ENCODE data around the gene OR1D5.
"Not testable (repeated sequence)": the region's sequence is repeated elsewhere in the genome, so short reads cannot be mapped to it uniquely, and the experiment has no call there.

Gene OR1D5

DNA sequence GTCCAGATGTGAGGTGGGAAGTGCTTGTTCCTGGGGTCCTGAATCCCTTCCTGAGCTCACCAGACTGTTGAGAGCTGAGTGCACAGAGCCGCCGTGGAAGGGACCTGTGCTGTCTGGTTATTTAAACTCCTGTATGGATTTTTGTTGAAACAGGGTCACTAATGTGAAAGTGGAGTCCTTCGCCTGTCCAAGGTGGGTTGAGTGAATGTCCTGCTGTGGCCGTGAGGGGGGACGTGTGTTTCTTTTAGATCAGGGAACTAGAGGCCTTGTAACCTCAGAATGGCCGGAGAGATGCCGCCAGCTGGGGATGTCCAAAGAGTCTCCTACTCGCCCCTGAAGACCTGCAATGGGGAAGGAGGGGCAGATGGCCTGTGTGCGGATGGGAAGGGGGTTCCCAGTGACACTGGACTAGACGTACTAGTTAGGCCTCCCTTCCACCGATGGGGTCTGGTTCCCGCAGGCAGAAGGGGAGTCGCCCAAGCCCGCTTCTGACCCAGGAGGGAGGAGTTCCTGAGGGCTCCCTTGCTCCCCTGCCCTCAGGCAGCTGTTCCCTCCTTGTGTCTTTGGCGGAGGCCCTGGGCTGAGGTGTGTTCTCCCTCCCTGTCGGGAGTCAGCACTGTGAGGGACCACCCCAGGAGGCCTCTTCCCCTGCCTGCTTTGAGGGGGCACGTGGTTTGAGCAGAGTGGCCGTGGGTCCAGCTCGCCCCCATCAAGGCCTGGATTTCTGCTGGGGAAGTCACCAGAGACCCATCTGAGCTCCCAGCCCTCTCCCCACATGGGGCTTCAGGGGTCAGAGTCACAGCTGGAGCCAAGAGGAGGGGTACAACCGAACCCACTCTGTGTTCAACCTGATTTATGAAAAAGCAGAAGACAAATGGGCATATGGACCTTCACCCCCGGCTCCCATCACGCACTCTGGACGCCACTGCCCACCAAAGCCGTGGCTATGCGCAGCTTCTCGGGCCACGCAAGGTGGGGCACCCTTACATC is 30.9 kb downstream of the OR1D5 start:
- no peak for DNase-seq (ENCODE audit: low read depth, low spot score)

DNA sequence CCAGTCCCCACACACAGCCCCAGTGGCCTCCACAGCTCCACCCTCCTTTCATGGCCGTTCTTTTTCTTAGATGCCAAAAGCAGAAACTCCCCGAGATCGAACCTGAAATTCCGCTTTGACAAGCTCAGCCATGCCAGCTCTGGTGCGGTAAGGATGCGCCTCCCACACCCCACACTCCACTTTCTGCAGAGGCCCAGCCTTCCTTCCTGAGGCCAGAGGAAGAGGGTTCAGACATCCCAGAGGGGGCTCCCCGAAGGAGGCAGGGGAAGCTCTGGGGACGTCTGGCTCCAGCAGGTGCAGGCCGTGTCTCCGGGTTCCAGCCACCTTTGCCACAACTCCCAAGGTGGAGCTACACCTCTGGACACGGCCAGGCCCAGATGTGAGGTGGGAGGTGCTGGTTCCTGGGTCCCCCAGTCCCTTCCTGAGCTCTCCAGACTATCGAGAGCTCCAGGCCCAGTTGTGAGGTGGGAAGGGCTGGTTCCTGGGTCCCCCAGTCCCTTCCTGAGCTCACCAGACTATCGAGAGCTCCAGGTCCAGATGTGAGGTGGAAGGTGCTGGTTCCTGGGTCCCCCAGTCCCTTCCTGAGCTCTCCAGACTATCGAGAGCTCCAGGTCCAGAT is 32.4 kb downstream of the OR1D5 start:
- not testable (repeated sequence) for DNase-seq (ENCODE audit: low read depth, low spot score)

DNA sequence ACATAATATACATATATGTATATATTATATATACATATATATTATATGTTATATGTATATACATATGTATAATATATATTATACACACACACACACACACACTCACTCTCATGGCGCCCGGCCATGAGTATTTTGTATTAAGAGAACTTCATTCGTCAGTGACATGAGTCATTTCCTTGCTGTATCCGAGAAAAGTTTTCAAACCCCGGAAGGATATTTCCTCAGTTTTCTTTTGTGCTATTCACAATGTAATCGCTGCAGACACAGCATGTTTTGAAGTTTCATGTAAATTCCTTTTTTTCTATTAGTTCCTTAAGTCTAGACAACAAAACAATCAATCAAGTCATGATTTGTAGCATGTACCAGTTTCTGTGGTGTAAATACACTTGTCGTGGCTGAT is 33.3 kb downstream of the OR1D5 start:
- DNase-seq (ENCODE audit: low read depth, low spot score): no peak

DNA sequence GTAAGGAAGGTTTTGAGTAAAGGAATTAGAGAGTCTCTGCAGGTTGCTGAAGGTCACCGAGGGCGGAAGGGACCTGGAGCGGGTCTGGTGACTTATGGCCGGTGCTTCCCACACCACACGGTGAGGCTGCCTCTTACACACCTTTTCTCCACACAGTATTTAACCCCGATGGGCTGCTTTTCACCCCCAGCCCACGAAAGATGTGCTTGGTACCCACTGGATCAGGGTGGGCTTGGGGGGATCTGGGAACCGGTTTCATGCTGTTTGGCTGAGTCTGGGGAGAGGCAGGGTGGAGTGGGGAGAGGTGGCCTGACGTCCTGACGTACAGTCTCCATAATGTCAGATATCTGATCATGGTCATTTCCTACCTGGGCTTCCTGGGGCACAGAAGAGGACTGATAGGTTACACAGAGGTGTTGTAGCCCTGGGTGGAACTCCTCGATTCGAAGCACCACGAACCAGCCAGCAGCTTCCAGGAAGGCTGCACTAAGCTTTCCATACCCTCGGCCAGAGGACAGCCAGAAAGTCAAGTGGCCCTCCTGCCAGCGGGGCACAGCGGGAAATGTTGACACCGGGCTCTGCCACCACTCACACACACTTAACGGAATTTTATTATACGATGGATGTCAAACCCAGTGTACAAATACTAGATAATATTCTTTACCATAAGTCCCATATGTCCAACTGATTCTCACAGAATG is 34.0 kb downstream of the OR1D5 start:
- no peak for DNase-seq (ENCODE audit: low read depth, low spot score)

DNA sequence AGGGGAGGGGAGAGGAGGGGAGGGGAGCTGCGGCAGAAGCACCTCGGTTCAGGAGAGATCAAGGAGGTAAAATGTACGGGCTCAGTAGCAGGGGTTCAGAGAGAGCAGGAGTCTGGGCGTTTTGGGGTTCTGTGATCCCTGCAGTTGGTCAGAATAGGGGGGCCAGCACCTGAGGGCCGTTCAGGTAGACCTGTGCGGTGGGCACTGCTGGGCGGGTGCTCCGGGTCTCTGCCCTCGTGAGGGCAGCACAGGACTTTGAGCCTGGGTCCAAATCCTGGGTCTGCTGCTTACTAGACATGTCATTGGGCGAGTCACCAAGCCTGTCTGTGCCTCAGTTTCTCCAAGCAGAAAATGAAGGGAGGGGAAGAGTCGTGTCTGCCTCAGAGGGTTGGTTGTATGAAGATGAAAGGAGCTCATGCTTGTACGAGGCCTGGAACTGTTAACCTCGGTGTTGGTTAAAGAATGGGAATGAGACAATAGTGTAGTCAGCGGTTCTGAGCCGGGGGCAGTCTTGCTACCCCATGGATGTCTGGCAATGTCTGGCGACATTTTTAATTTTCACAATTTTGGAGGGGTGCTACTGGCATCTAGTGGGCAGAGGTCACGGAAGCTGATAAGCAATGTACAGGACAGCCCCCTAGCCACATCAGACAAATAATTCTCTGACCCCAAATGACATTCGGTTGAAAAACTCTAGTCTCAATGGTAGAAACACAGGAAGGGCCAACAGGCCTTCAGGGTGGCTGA is 35.4 kb downstream of the OR1D5 start:
- DNase-seq (ENCODE audit: low read depth, low spot score): no peak

DNA sequence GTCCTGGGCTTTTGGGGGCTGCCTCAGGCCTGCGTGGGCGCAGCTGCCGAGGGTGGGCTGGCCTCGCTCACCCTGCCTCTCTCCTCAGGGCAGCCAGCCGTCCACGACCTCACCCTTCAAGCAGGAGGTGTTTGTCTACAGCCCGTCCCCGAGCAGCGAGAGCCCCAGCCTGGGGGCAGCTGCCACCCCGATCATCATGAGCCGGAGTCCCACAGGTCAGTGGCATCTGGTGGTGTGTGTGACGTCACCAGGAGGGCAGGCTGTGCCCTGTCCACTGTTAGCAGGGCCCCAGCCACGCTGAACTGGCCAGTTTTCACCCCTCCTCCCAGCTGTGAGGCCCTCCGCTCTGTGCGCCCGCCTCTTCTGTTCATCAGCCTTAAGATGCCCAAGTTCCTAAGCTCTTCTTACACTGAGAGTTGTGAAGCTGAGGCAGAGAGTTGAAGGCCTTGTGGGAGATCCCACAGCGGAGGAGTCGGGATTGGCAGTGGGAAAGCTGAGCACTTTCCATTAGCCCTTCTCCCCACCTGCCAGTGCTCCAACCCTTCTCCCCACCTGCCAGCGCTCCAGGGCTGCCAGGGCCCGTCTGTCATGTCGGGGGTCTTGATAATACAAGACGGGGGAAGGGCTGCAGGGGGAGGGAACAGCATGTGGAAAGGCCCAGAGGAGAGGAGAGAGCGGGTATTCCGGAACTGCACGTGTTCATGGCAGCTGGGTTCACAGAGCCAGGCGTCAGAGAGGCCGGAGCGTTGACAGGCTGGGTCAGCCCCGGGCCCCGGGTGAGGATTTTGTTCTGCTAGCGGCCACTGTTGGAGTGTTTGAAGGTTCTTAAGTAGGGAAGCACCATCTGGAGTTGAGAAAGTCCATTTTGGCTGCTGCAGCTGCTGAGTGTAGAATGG is 36.3 kb downstream of the OR1D5 start:
- DNase-seq (ENCODE audit: low read depth, low spot score): no peak

DNA sequence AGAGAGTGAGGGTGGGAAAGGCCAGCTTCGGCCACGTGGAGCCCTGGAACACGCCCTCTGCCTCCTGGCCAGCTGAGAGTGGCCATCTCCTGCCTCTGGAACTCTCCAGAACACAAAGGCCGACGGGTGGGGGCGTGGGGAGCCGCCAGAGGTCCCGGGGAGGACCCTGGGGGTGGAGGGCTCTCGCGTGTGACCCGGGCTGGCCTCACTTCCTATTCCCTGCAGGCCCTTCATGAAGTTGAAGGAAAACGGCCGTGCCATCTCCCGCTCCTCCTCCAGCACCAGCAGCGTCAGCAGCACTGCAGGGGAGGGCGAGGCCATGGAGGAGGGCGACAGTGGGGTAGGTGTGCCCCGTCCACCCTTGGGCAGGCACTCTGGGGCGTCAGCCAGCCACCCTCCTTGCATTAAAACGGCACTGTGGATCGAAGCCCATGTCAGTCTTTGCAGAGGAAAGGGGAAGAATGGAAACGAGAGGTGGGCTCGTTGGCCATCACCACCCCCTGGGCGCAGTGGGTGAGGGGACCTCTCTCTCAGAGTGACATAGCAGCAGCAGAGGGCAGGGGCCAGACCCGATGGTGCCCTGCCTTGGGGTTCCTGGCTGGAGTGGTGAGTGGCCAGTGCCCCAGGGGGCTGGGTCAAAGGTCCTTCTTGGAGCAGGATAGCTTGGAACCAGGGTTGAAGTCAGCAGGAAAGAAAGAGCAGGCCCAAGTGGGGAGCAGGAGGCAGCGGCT is 37.1 kb downstream of the OR1D5 start:
- DNase-seq (ENCODE audit: low read depth, low spot score): no peak

DNA sequence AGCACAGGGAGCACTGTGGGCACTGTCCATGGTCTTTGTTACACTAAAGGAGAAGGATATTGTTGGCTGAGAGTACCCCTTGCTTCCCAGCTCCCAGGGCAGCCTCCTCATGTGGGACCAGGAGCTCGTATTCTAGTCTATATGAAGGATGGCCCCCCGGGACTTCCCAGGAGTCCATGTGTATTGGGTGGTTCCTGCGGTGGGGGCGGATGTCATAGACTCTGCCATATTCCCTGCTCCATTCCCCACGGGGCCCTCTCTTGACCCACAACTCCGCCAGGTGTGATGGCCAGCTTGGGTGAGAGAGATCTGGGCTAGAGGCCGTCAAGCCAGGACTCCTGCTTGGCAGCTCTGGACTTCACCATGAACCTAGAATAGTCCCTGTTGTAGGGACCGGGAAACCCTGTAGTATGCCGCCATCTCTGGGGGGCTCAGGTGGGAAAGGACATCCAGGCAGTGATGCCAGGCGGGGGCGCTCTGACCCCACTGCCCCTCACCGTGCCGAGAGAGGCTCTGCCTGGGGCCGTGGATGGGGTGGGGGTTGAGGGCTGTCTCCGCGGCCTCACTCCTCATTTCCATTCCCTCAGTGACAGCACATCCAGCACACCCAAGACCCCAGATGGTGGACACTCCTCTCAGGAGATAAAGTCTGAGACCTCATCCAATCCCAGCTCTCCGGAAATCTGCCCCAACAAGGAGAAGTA is 37.8 kb downstream of the OR1D5 start:
- no peak for DNase-seq (ENCODE audit: low read depth, low spot score)

DNA sequence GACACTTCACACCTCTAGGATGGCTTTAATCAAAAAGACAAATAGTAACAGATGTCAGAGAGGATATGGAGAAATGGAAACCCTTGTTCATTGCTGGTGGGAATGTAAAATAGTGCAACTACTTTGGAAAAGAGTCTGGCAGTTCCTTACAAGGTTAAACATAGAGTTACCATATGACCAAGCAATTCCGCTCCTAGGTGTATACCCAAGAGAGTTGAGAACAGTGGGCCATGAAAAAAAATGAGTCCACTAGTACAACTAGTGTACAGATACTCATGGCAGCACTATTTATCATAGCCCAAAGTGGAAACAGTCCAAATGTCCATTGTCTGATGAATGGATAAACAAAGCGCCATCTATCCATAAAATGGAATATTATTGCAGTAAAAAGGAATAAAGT is 39.1 kb downstream of the OR1D5 start:
- DNase-seq (ENCODE audit: low read depth, low spot score): no peak

DNA sequence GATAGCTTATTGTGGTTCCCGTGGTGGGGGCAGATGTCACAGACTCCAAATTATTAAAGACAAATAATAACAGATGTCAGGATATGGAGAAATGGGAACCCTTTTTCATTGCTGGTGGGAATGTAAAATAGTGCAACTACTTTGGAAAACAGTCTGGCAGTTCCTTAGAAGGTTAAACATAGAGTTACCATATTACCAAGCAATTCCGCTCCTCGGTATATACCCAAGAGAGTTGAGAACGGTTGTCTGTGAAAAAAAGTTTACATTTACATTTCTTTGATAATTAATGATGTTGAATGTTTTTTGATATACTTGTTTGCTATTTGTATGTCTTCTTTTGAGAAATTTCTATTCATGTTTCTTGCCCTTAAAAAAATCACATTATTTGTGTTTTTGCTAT is 41.2 kb downstream of the OR1D5 start:
- no peak for DNase-seq (ENCODE audit: low read depth, low spot score)

DNA sequence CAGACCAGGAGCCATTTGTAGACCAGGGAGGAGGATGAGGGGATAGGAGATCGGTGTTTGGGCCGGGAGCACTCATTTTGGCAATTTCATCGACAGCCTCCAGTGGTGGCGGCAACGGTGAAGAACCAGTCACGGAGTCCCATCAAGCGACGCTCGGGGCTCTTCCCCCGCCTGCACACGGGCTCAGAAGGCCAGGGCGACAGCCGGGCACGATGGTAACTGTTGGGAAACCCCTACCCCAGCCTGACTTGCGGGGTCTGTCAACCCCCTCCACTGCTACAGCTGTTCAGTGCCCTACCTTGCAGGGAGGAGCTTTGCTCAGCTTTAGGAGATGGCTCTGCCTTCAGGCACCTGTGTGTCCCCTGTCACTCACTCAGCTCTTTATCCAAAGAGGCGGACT is 43.0 kb downstream of the OR1D5 start:
- DNase-seq (ENCODE audit: low read depth, low spot score): no peak

DNA sequence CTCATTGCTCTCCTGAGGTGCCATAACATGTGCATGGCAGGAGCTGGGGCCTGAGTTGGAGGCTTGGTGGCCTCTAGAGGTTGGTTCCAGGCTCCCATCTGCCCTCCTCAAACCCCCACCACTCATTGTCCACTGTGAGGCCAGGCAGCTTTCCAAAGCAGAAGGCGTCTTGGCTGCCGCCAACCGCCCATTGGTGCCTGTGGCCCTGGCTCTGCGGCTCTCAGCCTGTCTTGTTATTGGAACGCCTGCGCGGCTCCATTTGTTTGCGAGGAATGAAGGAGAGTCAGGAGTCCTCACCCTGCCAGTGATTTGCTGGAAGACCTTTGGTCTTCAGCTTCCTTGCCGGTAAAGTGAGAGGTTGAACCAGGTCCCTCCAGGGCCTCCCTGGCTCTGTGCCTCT is 43.6 kb downstream of the OR1D5 start:
- DNase-seq (ENCODE audit: low read depth, low spot score): no peak

DNA sequence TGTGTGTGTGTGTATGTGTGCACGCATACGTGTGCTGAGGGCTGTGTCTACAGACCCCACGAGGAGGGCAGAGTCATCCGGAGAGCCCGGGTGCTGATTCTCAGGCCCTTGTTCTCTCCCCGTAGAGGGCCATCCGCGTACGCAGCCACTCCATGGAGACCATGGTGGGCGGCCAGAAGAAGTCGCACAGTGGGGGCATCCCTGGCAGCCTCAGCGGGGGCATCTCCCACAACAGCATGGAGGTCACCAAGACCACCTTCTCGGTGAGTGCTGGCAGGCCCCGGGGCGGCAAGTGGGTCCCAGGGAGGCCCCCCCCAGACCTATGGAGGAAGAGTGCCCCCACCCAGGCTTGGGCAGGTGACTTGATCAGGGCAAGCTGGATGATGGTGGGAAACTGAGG is 45.5 kb downstream of the OR1D5 start:
- no peak for DNase-seq (ENCODE audit: low read depth, low spot score)

DNA sequence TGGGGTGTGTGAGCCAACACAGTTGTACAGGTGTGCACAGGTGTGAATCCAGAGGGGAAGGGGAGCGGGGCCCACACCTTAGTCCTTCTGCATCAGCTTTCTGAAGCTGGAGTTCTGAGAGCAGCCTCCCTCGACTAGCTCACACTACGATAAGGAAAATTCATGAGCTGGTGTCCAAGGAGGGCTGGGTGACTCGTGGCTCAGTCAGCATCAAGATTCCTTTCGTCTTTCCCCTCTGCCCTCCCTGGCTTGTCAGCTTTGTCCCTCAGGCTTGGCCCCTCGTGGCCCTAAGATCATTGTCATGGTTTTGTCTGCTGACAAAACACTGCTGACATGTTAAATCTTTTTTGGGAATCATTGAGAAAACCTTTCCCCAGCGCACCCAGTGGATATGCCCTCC is 47.5 kb downstream of the OR1D5 start:
- DNase-seq (ENCODE audit: low read depth, low spot score): no peak

DNA sequence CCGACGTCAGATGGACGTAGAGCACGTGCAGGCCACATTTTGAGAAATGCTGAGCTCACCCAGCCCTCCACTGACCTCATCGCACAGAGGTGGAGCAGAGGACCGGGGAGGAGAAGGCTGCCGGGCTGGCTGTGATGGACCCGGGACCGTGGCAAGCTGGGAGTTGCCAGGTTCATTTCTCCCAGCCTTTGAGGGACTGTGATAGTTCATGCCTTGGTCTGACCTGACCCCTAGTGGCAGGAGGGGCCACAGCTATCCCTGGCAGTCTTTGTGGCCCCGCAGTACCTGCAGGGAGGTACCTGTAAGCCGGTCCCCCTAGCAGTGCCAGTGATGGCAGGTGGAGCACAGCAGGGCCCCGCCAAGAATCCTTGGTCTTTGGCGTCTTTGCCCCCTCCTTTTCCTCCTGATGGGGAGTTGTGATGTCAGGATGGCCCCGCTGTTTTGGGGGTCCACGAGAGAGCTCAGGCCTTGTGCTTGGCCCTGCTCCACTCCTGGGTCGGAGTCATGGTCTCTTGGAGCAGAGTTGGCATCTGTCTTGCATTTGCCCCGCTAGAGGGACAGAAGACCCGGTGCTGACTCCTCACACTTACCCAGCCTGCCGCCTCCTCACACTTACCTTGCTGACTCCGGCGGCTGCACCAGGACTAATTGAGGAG is 50.4 kb downstream of the OR1D5 start:
- peak; percentile 83 for DNase-seq (ENCODE audit: low read depth, low spot score)
